ENCODE results near the gene FAM89A. TPM values are rescaled to one million over a fixed set of nuclear protein-coding genes. Genes with fewer than 3 reads are reported as not detected.

FAM89A gene
- total and polyA plus RNA-seq, 2 of the 8 experiments (the other 6 are each of a cell fraction or from before 2014, with no cell fraction given): 2.1 to 2.2 TPM

DNA sequence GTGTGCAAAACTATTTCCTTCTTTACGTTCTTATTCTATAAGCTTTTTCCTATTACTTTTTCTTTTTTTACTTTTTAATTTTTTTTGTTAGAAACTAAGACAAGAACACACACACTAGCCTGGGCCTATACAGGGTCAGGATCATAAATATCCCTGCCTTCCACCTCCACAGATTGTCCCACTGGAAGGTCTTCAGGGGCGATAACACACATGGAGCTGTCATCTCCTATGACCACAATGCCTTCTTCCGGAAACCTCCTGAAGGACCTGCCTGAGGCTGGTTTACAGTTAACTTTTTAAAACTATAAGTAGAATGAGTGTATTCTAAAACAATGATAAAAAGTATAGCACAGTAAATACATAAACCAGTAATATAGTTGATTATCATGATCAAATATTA, 10.3 kb upstream of the FAM89A start:
- no peak overlapping the region for H3K4me2 ChIP-seq (ENCODE audit: insufficient read depth in 1 of 2, low read depth in 2 of 2, low read length in 2 of 2)
- WGBS, 2 experiments (ENCODE audit: extremely low coverage in 1 of 2, insufficient coverage in 1 of 2, insufficient read length in 1 of 2, insufficient replicate concordance in 2 of 2, low coverage in 1 of 2, low lambda C conversion rate in 2 of 2, missing lambda C conversion rate in 1 of 2): 86% methylated on average over 3 of the region's 3 CpGs; no CpG with 5 or more reads in 1 of the 2 experiments
- H3K23ac ChIP-seq (ENCODE audit: insufficient read length): no peak overlapping the region
- H4K91ac ChIP-seq (replicated peaks; ENCODE audit: insufficient read length, low read length): no peak overlapping the region
- H2BK120ac ChIP-seq (replicated peaks; ENCODE audit: low read depth, low read length): no peak overlapping the region
- no peak overlapping the region for H2BK20ac ChIP-seq (ENCODE audit: low read length)
- H2BK12ac ChIP-seq (ENCODE audit: low read depth, low read length): no peak overlapping the region
- POLR2A ChIA-PET (ENCODE audit: partially characterized antibody): no interaction called here
- no peak overlapping the region for H4K8ac ChIP-seq (ENCODE audit: extremely low read depth, insufficient read depth, low read length)
- DNase-seq (ENCODE audit: low read depth in 1 of 2, low spot score in 2 of 2) (no peak), FAIRE-seq (no peak)
- H3K4me1 ChIP-seq (replicated peaks in 1 of 4; ENCODE audit: control insufficient read depth in 3 of 4, insufficient read depth in 4 of 4, low read length in 3 of 4): no peaks in the 10 kb centered on the region
- H3K27ac ChIP-seq (ENCODE audit: low read depth, low read length): no peak overlapping the region
- peaks cover 4 to 13% (median 8%) of the 10 kb centered on the region in 4 experiments; a peak in 5 of 7 replicates for H3K27me3 ChIP-seq (replicated peaks in 1 of 4; ENCODE audit: control insufficient read depth in 3 of 4, extremely low read depth in 1 of 4, insufficient read depth in 3 of 4, low read length in 3 of 4)
- no peaks in the 10 kb centered on the region for H3K79me1 ChIP-seq (ENCODE audit: low read depth, low read length)
- H3K36me3 ChIP-seq (ENCODE audit: control insufficient read depth in 2 of 4, insufficient read depth in 4 of 4, low read length in 3 of 4): no peaks in the 10 kb centered on the region
- peaks cover 0 to 1% of the 10 kb centered on the region in 2 experiments for H4K20me1 ChIP-seq (replicated peaks in 1 of 2; ENCODE audit: control insufficient read depth in 1 of 2, insufficient read depth in 2 of 2, low read length in 2 of 2)
- H2AFZ ChIP-seq (ENCODE audit: low read length): no peak overlapping the region
- no peak overlapping the region for H3K18ac ChIP-seq (ENCODE audit: extremely low read depth, low read length)
- H3K4me3 ChIP-seq (ENCODE audit: extremely low read depth in 1 of 4, insufficient read depth in 2 of 4, low read depth in 3 of 4, low read length in 4 of 4): no peak overlapping the region
- no peak overlapping the region for H2AK5ac ChIP-seq (ENCODE audit: low read depth, low read length)
- no peak overlapping the region for H3K56ac ChIP-seq (replicated peaks; ENCODE audit: insufficient read length, low read depth, low read length)
- no peak overlapping the region for H4K5ac ChIP-seq (ENCODE audit: insufficient read length, low read depth, low read length)
- H3K9me3 ChIP-seq (ENCODE audit: insufficient read depth in 2 of 2, low read depth in 1 of 2, low read length in 1 of 2): no peaks in the 10 kb centered on the region; a peak in 1 of 4 replicates
- H3K79me2 ChIP-seq (ENCODE audit: control insufficient read depth in 1 of 2, insufficient read depth in 2 of 2, low read length in 2 of 2): no peaks in the 10 kb centered on the region
- H3K4ac ChIP-seq (replicated peaks; ENCODE audit: insufficient read length, low read depth, low read length): no peak overlapping the region
- no peak overlapping the region for H2BK15ac ChIP-seq (ENCODE audit: low read length)
- no peak overlapping the region for H2BK5ac ChIP-seq (ENCODE audit: low read depth, low read length)
- H3K9ac ChIP-seq (replicated peaks in 1 of 4; ENCODE audit: extremely low read depth in 1 of 4, low read depth in 3 of 4, low read length in 3 of 4): no peak overlapping the region
- CTCF ChIA-PET (ENCODE audit: partially characterized antibody): interaction anchor here (0.7 to 0.8 kb wide), 2 partner anchors 42 to 115 kb away, joined by 3 to 4 read pairs; no protein-coding TSS in a partner anchor
- H3K23me2 ChIP-seq (ENCODE audit: low read depth, low read length): peaks cover 2% of the 10 kb centered on the region; the same call in 1 of the 2 replicates
- H3K14ac ChIP-seq (ENCODE audit: insufficient read length): no peak overlapping the region
- no peak for TF ChIP-seq RFX5 (IDR thresholded peaks at IDR 0.05; ENCODE audit: borderline replicate concordance, low read depth, low read length)
- no peak for TF ChIP-seq EP300 (IDR thresholded peaks at IDR 0.05; ENCODE audit: borderline replicate concordance in 1 of 2, low read depth in 2 of 2, low read length in 2 of 2)
- TF ChIP-seq SIX5 (IDR thresholded peaks at IDR 0.05; ENCODE audit: low read depth, low read length): no peak
- TF ChIP-seq POLR2AphosphoS5 (IDR thresholded peaks at IDR 0.05; ENCODE audit: low read depth, low read length): no peak
- no peak for TF ChIP-seq YY1 (IDR thresholded peaks at IDR 0.05; ENCODE audit: low read depth, low read length)
- no peak for TF ChIP-seq RXRA (IDR thresholded peaks at IDR 0.05; ENCODE audit: insufficient read depth, low read depth, low read length)
- no peak for TF ChIP-seq KDM4A (IDR thresholded peaks at IDR 0.05; ENCODE audit: low read depth, low read length, severe bottlenecking)
- no peak for TF ChIP-seq TCF12 (IDR thresholded peaks at IDR 0.05; ENCODE audit: low read depth, low read length)
- TF ChIP-seq ZNF274 (IDR thresholded peaks at IDR 0.05; ENCODE audit: borderline replicate concordance, extremely low read depth, low read length): no peak
- TF ChIP-seq, protein P1, sequence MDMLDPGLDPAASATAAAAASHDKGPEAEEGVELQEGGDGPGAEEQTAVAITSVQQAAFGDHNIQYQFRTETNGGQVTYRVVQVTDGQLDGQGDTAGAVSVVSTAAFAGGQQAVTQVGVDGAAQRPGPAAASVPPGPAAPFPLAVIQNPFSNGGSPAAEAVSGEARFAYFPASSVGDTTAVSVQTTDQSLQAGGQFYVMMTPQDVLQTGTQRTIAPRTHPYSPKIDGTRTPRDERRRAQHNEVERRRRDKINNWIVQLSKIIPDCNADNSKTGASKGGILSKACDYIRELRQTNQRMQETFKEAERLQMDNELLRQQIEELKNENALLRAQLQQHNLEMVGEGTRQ (IDR thresholded peaks at IDR 0.05; ENCODE audit: low read length): no peak
- TF ChIP-seq PHF8 (conservative IDR thresholded peaks at IDR 0.05; ENCODE audit: low read depth, low read length): no peak
- no peak for TF ChIP-seq HDAC2 (IDR thresholded peaks at IDR 0.05; ENCODE audit: borderline replicate concordance in 1 of 2, low read depth in 2 of 2, low read length in 2 of 2)
- no peak for TF ChIP-seq CBX5 (IDR thresholded peaks at IDR 0.05; ENCODE audit: low read depth, low read length)
